HG03520 (cell line): ENCODE measurements around the gene CD79B.
"Not testable (repeated sequence)": the region's sequence is repeated elsewhere in the genome, so short reads cannot be mapped to it uniquely, and the experiment has no call there.

Experiments
- ATAC-seq: cut with Tn5 transposase; IDR thresholded peaks from one replicate; pipeline ENCODE4 v1.9.1; 2021; ENCODE audit warnings: mild to moderate bottlenecking, moderate library complexity; ENCODE audit not compliant: unreplicated experiment

CD79B gene

GRCh38 chr17:63934183-63935112, 2.3 kb upstream of the CD79B start:
- no peak for ATAC-seq

- no peak for ATAC-seq
Observed at GRCh38 chr17:63933598-63933997, 1.5 kb upstream of the CD79B start.

- ATAC-seq, result peak; percentile 5
Observed at GRCh38 chr17:63932721-63933120, 590 bp upstream of the CD79B start.

- peak; percentile 39 for ATAC-seq
Observed at GRCh38 chr17:63930951-63931575, 1.1 kb downstream of the CD79B start.

- no peak for ATAC-seq
Observed at GRCh38 chr17:63929860-63930766, 2.0 kb downstream of the CD79B start.

GRCh38 chr17:63928966-63929695, 3.0 kb downstream of the CD79B start:
- ATAC-seq, result no peak

- ATAC-seq, result no peak
Observed at GRCh38 chr17:63928172-63928666, 3.9 kb downstream of the CD79B start.

- no peak for ATAC-seq
Observed at GRCh38 chr17:63927464-63928171, 4.5 kb downstream of the CD79B start.

GRCh38 chr17:63926164-63926563, 6.0 kb downstream of the CD79B start:
- no peak for ATAC-seq

- no peak for ATAC-seq
Observed at GRCh38 chr17:63925615-63926014, 6.5 kb downstream of the CD79B start.

- ATAC-seq, result not testable (repeated sequence)
Observed at GRCh38 chr17:63922402-63922801, 9.7 kb downstream of the CD79B start.

- not testable (repeated sequence) for ATAC-seq
Observed at GRCh38 chr17:63920779-63921178, 11.4 kb downstream of the CD79B start.

GRCh38 chr17:63920050-63920449, 12.1 kb downstream of the CD79B start:
- ATAC-seq, result not testable (repeated sequence)

GRCh38 chr17:63919311-63919723, 12.8 kb downstream of the CD79B start:
- ATAC-seq, result peak; percentile 59

- not testable (repeated sequence) for ATAC-seq
Observed at GRCh38 chr17:63918789-63919305, 13.3 kb downstream of the CD79B start, which contains the start of gene GH1. TSS of gene GH1 (minus strand) at chr17:63918839. CDS start at chr17:63918776, 63 bp downstream.

GRCh38 chr17:63918305-63918704, 13.8 kb downstream of the CD79B start:
- ATAC-seq, result no peak

- ATAC-seq, result no peak
Observed at GRCh38 chr17:63917646-63918045, 14.5 kb downstream of the CD79B start.

- not testable (repeated sequence) for ATAC-seq
Observed at GRCh38 chr17:63917206-63917605, 14.9 kb downstream of the CD79B start.

- ATAC-seq, result no peak
Observed at GRCh38 chr17:63916566-63917185, 15.5 kb downstream of the CD79B start.
